A673 (cell line): Measurements from ENCODE around the gene TNP1.

Source experiments
- CTCF ChIP-seq: fragments of 300-800, 200-600 bp; sonication (generic); conservative IDR thresholded peaks from 2 replicates; pipeline ENCODE4 v1.5.1; 2017; ENCODE audit warnings: low read depth, mild to moderate bottlenecking, antibody characterized with exemption, low read length, moderate library complexity, mixed read lengths
- EZH2 ChIP-seq: fragments of 200-600 bp; sonication (generic); IDR thresholded peaks from 2 replicates; pipeline ENCODE4 v1.6.1; 2017; ENCODE audit warnings: borderline replicate concordance, low read depth, mild to moderate bottlenecking, mixed read lengths, antibody characterized with exemption, low read length; ENCODE audit not compliant: poor library complexity, severe bottlenecking

- TF ChIP-seq EZH2: no peak
- TF ChIP-seq CTCF: no peak
Measured at GRCh38 chr2:216888081-216888480, 28.2 kb upstream of the TNP1 start.
